ENCODE measurements around the gene NADSYN1. TPM values are rescaled to one million over a fixed set of nuclear protein-coding genes. Genes with fewer than 3 reads are reported as not detected.

NADSYN1 gene
- total and polyA plus RNA-seq, 4 donors, result 62.8 to 79.3 (median 65.0) TPM

GRCh38 chr11:71501071-71501985, 48.3 kb downstream of the NADSYN1 start:
- H3K4me1 ChIP-seq (ENCODE audit: control insufficient read depth in 5 of 5, insufficient read depth in 5 of 5, low read length in 5 of 5), result peaks cover 0 to 21% (median 3%) of the 10 kb centered on the region in 5 donors
- peaks cover 5 to 59% (median 18%) of the 10 kb centered on the region in 4 donors for H3K36me3 ChIP-seq (ENCODE audit: control insufficient read depth in 4 of 4, insufficient read depth in 4 of 4, low read length in 4 of 4)
- H3K4me3 ChIP-seq, result no peak overlapping the region
- no peak overlapping the region for H3K9ac ChIP-seq (ENCODE audit: insufficient read depth in 1 of 2, low read length in 2 of 2)
- no peaks in the 10 kb centered on the region for H3K27me3 ChIP-seq (ENCODE audit: control insufficient read depth in 3 of 3, insufficient read depth in 3 of 3, low read length in 2 of 3)
- H3K27ac ChIP-seq (ENCODE audit: low read depth in 1 of 2, low read length in 1 of 2), result no peak overlapping the region
- peaks cover 0 to 3% (median 0%) of the 10 kb centered on the region in 4 donors for H3K9me3 ChIP-seq (ENCODE audit: control insufficient read depth in 4 of 4, insufficient read depth in 3 of 4, low read length in 3 of 4)
- no peak for ATAC-seq (ENCODE audit: insufficient read depth, low FRiP score)
- TF ChIP-seq CTCF (IDR thresholded peaks at IDR 0.05; ENCODE audit: control extremely low read depth, extremely low read depth), result no peak
- WGBS, 2 donors, result 92 to 95% methylated on average over 30 of the region's 30 CpGs
- peak in 1 of 3 donors; percentile 29 for DNase-seq

- no peak for TF ChIP-seq CTCF (IDR thresholded peaks at IDR 0.05; ENCODE audit: control extremely low read depth, extremely low read depth)
- 97% methylated on average over 10 of the region's 10 CpGs for WGBS, 2 donors
- DNase-seq, result no peak
- H3K27me3 ChIP-seq (ENCODE audit: control insufficient read depth in 3 of 3, insufficient read depth in 3 of 3, low read length in 2 of 3), result no peaks in the 10 kb centered on the region
- H3K36me3 ChIP-seq (ENCODE audit: control insufficient read depth in 4 of 4, insufficient read depth in 4 of 4, low read length in 4 of 4), result peaks cover 5 to 55% (median 16%) of the 10 kb centered on the region in 4 donors
- H3K9me3 ChIP-seq (ENCODE audit: control insufficient read depth in 4 of 4, insufficient read depth in 3 of 4, low read length in 3 of 4), result no peaks in the 10 kb centered on the region
- H3K4me1 ChIP-seq (ENCODE audit: control insufficient read depth in 5 of 5, insufficient read depth in 5 of 5, low read length in 5 of 5), result peaks cover 0 to 21% (median 3%) of the 10 kb centered on the region in 5 donors
- H3K27ac ChIP-seq (ENCODE audit: low read depth in 1 of 2, low read length in 1 of 2), result no peak overlapping the region
- H3K9ac ChIP-seq (ENCODE audit: insufficient read depth in 1 of 2, low read length in 2 of 2), result no peak overlapping the region
- no peak for ATAC-seq (ENCODE audit: insufficient read depth, low FRiP score)
- no peak overlapping the region for H3K4me3 ChIP-seq
Observed at GRCh38 chr11:71502026-71502425, 49.0 kb downstream of the NADSYN1 start.

GRCh38 chr11:71502871-71503435, 50.0 kb downstream of the NADSYN1 start:
- ATAC-seq (ENCODE audit: insufficient read depth, low FRiP score) (no peak), DNase-seq (no peak)
- no peaks in the 10 kb centered on the region for H3K27me3 ChIP-seq (ENCODE audit: control insufficient read depth in 3 of 3, insufficient read depth in 3 of 3, low read length in 2 of 3)
- no peak overlapping the region for H3K9ac ChIP-seq (ENCODE audit: insufficient read depth in 1 of 2, low read length in 2 of 2)
- H3K4me3 ChIP-seq, result no peak overlapping the region
- peaks cover 5 to 46% (median 13%) of the 10 kb centered on the region in 4 donors for H3K36me3 ChIP-seq (ENCODE audit: control insufficient read depth in 4 of 4, insufficient read depth in 4 of 4, low read length in 4 of 4)
- H3K4me1 ChIP-seq (ENCODE audit: control insufficient read depth in 5 of 5, insufficient read depth in 5 of 5, low read length in 5 of 5), result peaks cover 0 to 21% (median 3%) of the 10 kb centered on the region in 5 donors
- WGBS, 2 donors, result 95 to 96% methylated on average over 14 to 15 of the region's 15 CpGs
- TF ChIP-seq CTCF (IDR thresholded peaks at IDR 0.05; ENCODE audit: control extremely low read depth, extremely low read depth), result no peak
- no peak overlapping the region for H3K27ac ChIP-seq (ENCODE audit: low read depth in 1 of 2, low read length in 1 of 2)
- H3K9me3 ChIP-seq (ENCODE audit: control insufficient read depth in 4 of 4, insufficient read depth in 3 of 4, low read length in 3 of 4), result peaks cover 0 to under 1% (median 0%) of the 10 kb centered on the region in 4 donors

Measured in lung (tissue), 12 donors.